ENCODE results near the gene MYO5B. TPM values are rescaled to one million over a fixed set of nuclear protein-coding genes. Genes with fewer than 3 reads are reported as not detected.

Gene MYO5B
- total RNA-seq, 2 experiments from 2014 or later: not detected

DNA sequence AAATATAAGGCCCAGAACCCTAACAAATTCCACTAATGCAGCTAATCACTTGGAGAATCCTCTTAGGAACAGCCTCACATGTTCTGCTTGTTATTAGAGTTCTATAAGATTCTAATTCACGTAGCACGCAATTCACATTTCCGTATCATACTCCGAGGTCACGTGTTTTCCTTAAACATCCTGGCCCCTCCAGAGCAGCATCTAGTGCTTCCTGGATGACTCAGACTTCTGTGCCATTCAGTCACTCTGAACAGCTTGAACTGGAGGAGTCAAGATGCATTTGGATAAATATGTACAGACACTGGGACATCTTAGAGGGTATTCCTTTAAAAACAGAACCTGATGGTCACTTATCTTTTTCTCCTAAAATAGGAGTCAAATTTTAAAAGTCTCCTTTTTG, 156.5 kb downstream of the MYO5B start:
- ATAC-seq (ENCODE audit: poor library complexity): no peak
- Histone ChIP-seq H3K27ac (ENCODE audit: low read depth in 1 of 2, low read length in 2 of 2) (no peak overlapping the region), H3K4me3 (ENCODE audit: low read length) (no peak overlapping the region), H3K4me1 (ENCODE audit: insufficient read depth, low read length) (no peaks in the 10 kb centered on the region), H3K27me3 (ENCODE audit: control insufficient read depth in 1 of 2, insufficient read depth in 2 of 2, low read length in 2 of 2) (peaks cover 3 to 6% of the 10 kb centered on the region in 2 experiments), H3K36me3 (ENCODE audit: insufficient read depth, low read length) (no peaks in the 10 kb centered on the region), H3K9me3 (ENCODE audit: control insufficient read depth in 1 of 2, insufficient read depth in 1 of 2, low read length in 2 of 2) (no peaks in the 10 kb centered on the region)
- H3K4me1 Mint-ChIP-seq (ENCODE audit: low read depth): no peaks in the 10 kb centered on the region
- ChIA-PET CTCF (no interaction called here), POLR2A (no interaction called here)
- peaks cover 42% of the 10 kb centered on the region for H3K27me3 Mint-ChIP-seq
- intact Hi-C loops (cut with DNase I, micrococcal nuclease): no loop called here
- H3K9me3 Mint-ChIP-seq: no peaks in the 10 kb centered on the region
- TF ChIP-seq, protein P1, sequence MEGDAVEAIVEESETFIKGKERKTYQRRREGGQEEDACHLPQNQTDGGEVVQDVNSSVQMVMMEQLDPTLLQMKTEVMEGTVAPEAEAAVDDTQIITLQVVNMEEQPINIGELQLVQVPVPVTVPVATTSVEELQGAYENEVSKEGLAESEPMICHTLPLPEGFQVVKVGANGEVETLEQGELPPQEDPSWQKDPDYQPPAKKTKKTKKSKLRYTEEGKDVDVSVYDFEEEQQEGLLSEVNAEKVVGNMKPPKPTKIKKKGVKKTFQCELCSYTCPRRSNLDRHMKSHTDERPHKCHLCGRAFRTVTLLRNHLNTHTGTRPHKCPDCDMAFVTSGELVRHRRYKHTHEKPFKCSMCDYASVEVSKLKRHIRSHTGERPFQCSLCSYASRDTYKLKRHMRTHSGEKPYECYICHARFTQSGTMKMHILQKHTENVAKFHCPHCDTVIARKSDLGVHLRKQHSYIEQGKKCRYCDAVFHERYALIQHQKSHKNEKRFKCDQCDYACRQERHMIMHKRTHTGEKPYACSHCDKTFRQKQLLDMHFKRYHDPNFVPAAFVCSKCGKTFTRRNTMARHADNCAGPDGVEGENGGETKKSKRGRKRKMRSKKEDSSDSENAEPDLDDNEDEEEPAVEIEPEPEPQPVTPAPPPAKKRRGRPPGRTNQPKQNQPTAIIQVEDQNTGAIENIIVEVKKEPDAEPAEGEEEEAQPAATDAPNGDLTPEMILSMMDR (IDR thresholded peaks at IDR 0.05): no peak
- no peak overlapping the region for H3K27ac Mint-ChIP-seq
- DNase-seq: peak in 3 of 14 experiments; percentile 3 to 12 (median 9)
- H3K4me3 Mint-ChIP-seq: no peak overlapping the region
- no peaks in the 10 kb centered on the region for H3K36me3 Mint-ChIP-seq (ENCODE audit: low read depth)

DNA sequence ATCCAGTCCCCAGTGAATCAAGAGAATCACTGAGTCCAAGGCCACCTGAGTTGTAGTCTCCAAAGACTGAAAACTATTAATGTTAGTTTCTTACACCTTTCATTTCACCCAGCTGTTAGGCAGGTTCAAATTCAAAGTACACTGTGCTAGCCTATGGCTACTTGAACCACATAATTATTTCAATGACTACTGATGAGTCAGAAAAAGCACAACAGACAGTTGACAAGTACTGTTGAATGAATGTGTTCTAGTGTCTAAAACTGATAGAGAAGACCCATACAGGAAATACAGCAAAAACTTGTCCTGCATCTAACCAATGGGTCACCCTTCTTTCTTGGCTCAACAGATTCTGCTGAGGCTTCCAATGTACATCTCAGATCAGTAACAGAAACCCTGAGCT, 160.9 kb downstream of the MYO5B start:
- no peaks in the 10 kb centered on the region for H3K4me1 ChIP-seq (ENCODE audit: insufficient read depth, low read length)
- no peaks in the 10 kb centered on the region for H3K36me3 ChIP-seq (ENCODE audit: insufficient read depth, low read length)
- Mint-ChIP-seq H3K4me3 (no peak overlapping the region), H3K4me1 (ENCODE audit: low read depth) (no peaks in the 10 kb centered on the region), H3K9me3 (no peaks in the 10 kb centered on the region), H3K36me3 (ENCODE audit: low read depth) (no peaks in the 10 kb centered on the region), H3K27ac (no peak overlapping the region), H3K27me3 (peaks cover 33% of the 10 kb centered on the region)
- no peak overlapping the region for H3K27ac ChIP-seq (ENCODE audit: low read depth in 1 of 2, low read length in 2 of 2)
- ATAC-seq (ENCODE audit: poor library complexity) (no peak), DNase-seq (no peak)
- no peaks in the 10 kb centered on the region for H3K9me3 ChIP-seq (ENCODE audit: control insufficient read depth in 1 of 2, insufficient read depth in 1 of 2, low read length in 2 of 2)
- intact Hi-C loops (cut with DNase I, micrococcal nuclease): no loop called here
- CTCF ChIA-PET: no interaction called here
- POLR2A ChIA-PET: no interaction called here
- peaks cover 0 to 3% of the 10 kb centered on the region in 2 experiments for H3K27me3 ChIP-seq (ENCODE audit: control insufficient read depth in 1 of 2, insufficient read depth in 2 of 2, low read length in 2 of 2)
- no peak overlapping the region for H3K4me3 ChIP-seq (ENCODE audit: low read length)
- TF ChIP-seq, protein P1 (IDR thresholded peaks at IDR 0.05): no peak

DNA sequence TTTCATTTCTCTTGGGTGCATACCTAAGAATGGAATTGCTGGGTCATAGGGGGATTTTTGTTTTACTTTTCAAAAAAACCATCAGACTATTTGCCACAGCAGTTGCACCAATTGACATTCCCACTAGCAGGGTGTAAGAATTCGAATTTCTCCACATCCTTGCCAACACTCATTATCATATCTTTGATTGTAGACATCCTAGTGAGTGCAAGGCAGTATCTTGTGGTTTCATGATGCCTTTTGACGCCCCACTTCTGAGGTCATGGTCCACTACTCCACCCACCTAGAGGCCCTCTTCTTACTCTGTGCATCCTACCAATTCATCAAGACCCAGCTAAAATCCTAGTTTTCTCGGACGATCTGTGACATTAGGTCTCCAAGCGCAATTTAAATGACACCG, 161.9 kb downstream of the MYO5B start:
- DNase-seq (no peak), ATAC-seq (ENCODE audit: poor library complexity) (no peak)
- Mint-ChIP-seq H3K27ac (no peak overlapping the region), H3K27me3 (peaks cover 32% of the 10 kb centered on the region), H3K36me3 (ENCODE audit: low read depth) (no peaks in the 10 kb centered on the region), H3K9me3 (no peaks in the 10 kb centered on the region), H3K4me1 (ENCODE audit: low read depth) (no peaks in the 10 kb centered on the region), H3K4me3 (no peak overlapping the region)
- H3K4me3 ChIP-seq (ENCODE audit: low read length): no peak overlapping the region
- TF ChIP-seq, protein P1 (IDR thresholded peaks at IDR 0.05): no peak
- peaks cover 0 to 3% of the 10 kb centered on the region in 2 experiments for H3K27me3 ChIP-seq (ENCODE audit: control insufficient read depth in 1 of 2, insufficient read depth in 2 of 2, low read length in 2 of 2)
- no peak overlapping the region for H3K27ac ChIP-seq (ENCODE audit: low read depth in 1 of 2, low read length in 2 of 2)
- intact Hi-C loops (cut with DNase I, micrococcal nuclease): no loop called here
- no peaks in the 10 kb centered on the region for H3K9me3 ChIP-seq (ENCODE audit: control insufficient read depth in 1 of 2, insufficient read depth in 1 of 2, low read length in 2 of 2)
- no peaks in the 10 kb centered on the region for H3K4me1 ChIP-seq (ENCODE audit: insufficient read depth, low read length)
- ChIA-PET POLR2A (no interaction called here), CTCF (no interaction called here)
- no peaks in the 10 kb centered on the region for H3K36me3 ChIP-seq (ENCODE audit: insufficient read depth, low read length)
